GM21723 (cell line): ENCODE results near the gene FOXD4L3.
"Not testable (repeated sequence)": the region's sequence is repeated elsewhere in the genome, so short reads cannot be mapped to it uniquely, and the experiment has no call there.

Source experiments
- ATAC-seq: cut with Tn5 transposase; IDR thresholded peaks from one replicate; pipeline ENCODE4 v1.9.1; 2021; ENCODE audit warnings: mild to moderate bottlenecking, moderate library complexity; ENCODE audit not compliant: unreplicated experiment

FOXD4L3 gene

DNA sequence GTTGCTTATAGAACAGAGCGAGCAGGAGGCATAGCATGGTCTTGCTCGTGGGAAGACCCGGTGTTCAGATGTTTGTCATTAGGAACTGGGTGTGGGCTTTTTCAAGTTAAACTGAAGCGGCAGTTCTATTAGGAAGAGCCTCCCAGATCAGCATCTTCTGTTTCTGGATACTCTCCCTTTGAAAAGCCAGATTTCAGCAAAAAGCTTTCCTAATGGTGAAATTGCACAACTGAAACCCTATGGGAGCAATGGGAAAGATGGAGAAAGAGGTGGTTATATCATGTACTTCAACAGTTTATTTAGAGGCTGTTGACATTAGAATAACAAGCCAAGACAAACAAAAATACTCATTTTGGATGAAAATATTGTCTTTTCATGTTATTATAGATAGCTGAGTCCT lies 41.3 kb downstream of the FOXD4L3 start:
- not testable (repeated sequence) for ATAC-seq

DNA sequence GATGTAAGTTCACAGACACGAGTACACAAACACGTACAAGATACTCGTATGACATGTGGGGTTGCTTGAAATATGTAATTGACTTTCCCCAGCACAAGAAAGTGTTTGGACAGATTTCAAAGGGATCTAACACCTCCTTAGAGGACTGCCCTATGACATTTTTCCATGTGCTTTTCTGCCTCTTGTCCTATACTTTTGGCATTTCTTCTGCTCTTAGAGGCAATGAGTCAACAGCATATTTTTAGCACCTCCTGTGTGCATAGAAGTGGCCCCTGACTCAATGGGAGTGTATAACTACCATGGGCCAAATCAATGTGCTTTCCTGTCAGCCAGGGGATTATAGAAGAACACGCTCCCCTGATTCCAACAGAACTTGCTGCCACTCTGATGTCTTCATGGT lies 49.0 kb downstream of the FOXD4L3 start:
- ATAC-seq, result not testable (repeated sequence)
